GM12865 (cell line): ENCODE measurements around the gene RHOG.
A peak's percentile ranks its signal among the peaks of the same experiment; 100 is the strongest.

Experiments
- DNase-seq: peaks from one replicate; pipeline ENCODE4 v3.0.0; 2010; ENCODE audit warnings: low read depth
- H3K4me3 ChIP-seq: 2 replicates; pipeline ENCODE4 v1.5.1; 2011; ENCODE audit warnings: mild to moderate bottlenecking, low read depth, low read length, control low read depth
- TF ChIP-seq, protein P1 (sequence below): IDR thresholded peaks from 2 replicates; pipeline ENCODE4 v1.5.1; 2011; ENCODE audit warnings: low read length, control low read depth, low read depth, inconsistent platforms; ENCODE audit not compliant: insufficient read depth; ENCODE audit errors: missing control alignments

The RHOG gene

DNA sequence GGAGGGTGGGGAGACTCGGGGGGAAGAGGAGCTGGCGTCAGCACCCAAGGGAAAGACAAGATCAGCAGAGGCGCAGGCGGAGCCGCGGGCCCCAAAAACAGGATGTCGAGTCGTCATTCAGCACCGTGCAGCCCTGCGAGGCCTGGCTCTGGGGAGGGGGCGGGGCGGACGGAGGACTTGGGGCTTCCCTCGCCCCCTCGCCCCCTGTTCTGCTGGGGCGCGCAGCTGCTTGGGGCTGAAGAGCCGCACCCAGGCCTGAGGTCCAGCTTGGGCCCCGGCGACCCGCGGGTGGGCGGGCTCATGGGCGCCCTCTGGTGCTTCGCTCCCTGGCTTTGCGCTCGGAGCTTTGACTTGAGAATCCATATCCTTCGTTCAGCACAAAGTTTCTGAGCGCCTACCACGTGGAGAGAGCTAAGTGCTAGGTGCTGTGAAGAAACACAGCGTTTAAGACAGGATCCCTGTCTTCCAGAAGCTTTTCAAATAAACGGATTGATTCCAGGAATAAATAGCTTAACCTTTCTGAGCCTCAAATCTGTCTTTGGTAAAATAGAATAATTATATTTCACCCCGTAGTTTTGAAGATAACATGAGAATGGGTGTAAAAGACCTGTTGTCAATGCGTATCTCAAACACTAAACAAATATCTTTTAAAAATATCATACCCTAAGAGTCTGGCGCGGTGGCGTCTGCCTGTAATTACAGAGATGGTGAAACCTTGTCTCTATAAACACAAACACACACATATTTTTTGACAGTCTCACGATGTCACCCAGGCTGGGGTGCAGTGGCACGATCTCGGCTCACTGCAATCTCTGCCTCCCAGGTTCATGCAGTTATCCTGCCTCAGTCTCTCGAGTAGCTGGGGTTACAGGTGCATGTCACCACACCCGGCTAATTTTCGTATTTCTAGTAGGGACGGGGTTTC, 929 bp upstream of the RHOG start:
- DNase-seq: peak; percentile 94
- TF ChIP-seq, protein P1, sequence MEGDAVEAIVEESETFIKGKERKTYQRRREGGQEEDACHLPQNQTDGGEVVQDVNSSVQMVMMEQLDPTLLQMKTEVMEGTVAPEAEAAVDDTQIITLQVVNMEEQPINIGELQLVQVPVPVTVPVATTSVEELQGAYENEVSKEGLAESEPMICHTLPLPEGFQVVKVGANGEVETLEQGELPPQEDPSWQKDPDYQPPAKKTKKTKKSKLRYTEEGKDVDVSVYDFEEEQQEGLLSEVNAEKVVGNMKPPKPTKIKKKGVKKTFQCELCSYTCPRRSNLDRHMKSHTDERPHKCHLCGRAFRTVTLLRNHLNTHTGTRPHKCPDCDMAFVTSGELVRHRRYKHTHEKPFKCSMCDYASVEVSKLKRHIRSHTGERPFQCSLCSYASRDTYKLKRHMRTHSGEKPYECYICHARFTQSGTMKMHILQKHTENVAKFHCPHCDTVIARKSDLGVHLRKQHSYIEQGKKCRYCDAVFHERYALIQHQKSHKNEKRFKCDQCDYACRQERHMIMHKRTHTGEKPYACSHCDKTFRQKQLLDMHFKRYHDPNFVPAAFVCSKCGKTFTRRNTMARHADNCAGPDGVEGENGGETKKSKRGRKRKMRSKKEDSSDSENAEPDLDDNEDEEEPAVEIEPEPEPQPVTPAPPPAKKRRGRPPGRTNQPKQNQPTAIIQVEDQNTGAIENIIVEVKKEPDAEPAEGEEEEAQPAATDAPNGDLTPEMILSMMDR: peak; percentile 80
- H3K4me3 ChIP-seq: peak overlapping the region; percentile 66

DNA sequence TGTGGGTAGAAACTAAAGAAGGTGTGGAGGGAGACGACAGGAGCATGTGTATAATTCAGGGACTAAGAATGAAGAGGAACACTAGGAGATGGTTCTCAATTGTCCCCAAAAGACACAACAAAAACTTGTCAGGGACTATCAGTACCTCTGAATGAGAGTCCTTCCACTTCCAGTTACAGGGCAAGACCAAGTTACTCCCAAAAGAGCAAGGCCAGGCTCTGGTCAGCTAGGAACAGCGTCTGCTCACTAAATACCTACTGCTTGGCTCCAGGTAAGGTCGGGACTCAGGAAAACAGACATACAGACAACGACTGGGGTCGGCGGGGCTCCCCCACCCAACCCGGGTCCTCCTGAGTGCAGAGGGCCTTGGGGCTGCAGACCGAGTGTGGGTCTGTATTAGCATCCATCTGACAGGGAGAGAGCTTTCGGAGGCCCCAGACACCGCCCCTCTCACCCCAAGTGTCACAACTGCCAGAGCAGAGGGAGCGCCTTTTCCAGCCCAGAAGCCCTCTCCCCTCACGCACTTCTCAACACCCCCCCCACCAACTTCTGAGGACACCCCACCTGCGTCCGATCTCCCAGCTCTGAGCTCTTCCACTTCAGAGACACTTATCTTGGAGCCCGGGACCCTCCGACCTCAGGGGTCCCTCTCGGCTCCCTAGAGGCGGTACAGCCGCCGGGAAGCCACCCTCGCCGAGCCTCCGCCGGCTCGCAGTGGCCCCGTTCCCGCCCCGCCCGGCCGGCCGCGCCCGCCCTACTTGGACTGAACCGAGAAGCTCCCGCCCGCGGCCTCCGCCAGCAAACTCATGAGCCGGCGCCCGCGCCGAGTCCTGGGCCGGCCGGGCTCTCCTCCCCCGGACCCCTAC, 522 bp downstream of the RHOG start:
- H3K4me3 ChIP-seq: peak overlapping the region; percentile 66
- TF ChIP-seq, protein P1: no peak
- DNase-seq: peak; percentile 41

DNA sequence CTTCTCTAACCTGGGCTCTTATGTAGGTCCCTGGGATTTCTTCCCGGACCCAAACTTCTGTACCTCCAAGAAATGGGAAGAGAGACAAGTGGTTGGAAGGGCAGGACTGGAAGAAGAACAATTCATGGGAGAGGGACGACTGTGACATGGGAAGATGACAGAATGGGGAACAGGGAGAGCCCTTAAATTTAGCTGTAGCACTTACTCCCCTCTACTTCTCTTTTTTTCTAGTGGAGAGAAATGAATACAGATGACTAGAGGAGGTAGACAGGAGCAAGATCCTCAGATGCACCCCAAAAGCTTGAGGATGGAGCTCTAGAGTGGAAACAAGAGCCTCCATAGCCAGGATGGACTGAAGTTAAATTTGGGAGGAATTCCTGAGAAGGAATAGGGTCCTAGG, 2.3 kb downstream of the RHOG start:
- DNase-seq: no peak
- TF ChIP-seq, protein P1: no peak
- H3K4me3 ChIP-seq: peak overlapping the region; percentile 66

DNA sequence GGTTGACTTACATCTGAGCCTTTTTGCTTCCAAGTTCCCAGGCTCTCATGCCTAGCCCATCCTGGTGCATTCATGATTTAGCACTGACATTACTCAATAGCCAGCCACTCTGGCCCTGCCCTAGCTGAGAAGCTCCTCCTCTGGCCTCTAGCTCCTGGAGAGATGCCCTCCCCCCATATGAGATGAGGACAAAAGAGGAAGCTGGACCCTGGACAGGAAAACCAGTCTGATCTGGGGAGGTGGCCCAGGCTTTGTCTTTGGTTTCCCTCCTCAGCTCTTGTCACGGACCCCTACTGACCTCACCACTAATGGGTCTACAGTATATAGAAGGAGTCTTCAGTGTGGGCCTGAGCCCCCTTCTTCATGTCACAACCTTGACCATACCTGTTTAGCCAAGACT, 3.0 kb downstream of the RHOG start:
- DNase-seq: peak; percentile 73
- peak overlapping the region; percentile 66 for H3K4me3 ChIP-seq
- TF ChIP-seq, protein P1: no peak

DNA sequence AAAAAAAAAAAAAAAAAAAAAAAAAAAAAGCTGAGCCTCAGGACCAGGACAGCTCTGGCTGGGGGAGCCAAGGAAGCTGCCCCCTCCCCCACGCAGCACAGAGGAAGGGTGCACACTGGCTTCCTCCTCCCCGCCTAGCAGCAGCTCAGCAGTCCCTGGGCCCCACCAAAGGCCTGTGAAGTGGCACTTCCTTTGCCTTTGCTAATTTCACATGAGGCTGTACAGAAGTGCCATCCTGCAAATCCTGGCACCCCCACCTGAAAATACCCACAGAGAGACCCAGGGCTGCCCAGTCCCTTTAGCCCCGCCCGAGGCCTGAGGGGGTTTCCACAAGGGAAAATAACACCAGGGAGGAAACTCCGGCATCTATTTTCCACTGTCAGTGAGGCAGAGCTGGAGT, 3.9 kb downstream of the RHOG start:
- peak overlapping the region; percentile 66 for H3K4me3 ChIP-seq
- DNase-seq: peak; percentile 74
- TF ChIP-seq, protein P1: no peak

DNA sequence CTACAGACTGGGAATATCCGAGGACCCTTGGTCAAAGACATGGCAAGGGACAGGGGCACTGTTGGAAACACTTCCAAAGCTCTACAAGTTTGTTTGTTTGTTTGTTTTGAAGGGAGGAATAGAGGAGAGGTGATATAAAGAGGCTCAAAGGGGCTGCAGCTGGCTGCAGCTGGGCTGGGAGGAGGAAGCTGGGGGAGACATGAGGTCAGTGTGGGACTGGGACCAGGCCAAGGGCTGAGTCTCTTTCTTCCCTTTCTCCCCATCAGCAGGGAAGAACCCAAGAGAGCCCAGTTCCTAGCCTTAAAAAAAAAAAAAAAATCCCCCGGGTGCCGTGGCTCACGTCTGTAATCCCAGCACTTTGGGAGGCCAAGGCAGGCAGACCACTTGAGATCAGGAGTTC, 5.0 kb downstream of the RHOG start:
- no peak overlapping the region for H3K4me3 ChIP-seq
- TF ChIP-seq, protein P1: no peak

More for the DNA sequence above, 5.0 kb downstream of the RHOG start:
- DNase-seq: no peak
